Parathyroid adenoma (tissue), 2 donors: ENCODE measurements around the gene CLEC4G.

Experiments
- H2AFZ ChIP-seq: fragments of 300-600 bp; sonication (generic); one replicate; pipeline ENCODE4 v1.7.0; 2017; ENCODE audit warnings: antibody characterized with exemption, mild to moderate bottlenecking
- H3K27ac ChIP-seq: fragments of 300-600 bp; sonication (generic); one replicate; pipeline ENCODE4 v1.7.0; 2017
- H3K27me3 ChIP-seq: fragments of 300-600 bp; sonication (generic); one replicate; pipeline ENCODE4 v1.7.0; 2017; ENCODE audit warnings: low read length; ENCODE audit not compliant: control insufficient read depth, insufficient read depth
- H3K36me3 ChIP-seq: fragments of 300-600 bp; sonication (generic); one replicate; pipeline ENCODE4 v1.7.0; 2017; ENCODE audit warnings: low read length; ENCODE audit not compliant: control insufficient read depth, insufficient read depth
- H3K4me1 ChIP-seq: fragments of 300-600 bp; sonication (generic); one replicate; pipeline ENCODE4 v1.7.0; 2017; ENCODE audit warnings: control low read depth
- H3K4me2 ChIP-seq: fragments of 300-600 bp; sonication (generic); one replicate; pipeline ENCODE4 v1.7.0; 2017; ENCODE audit warnings: low read length
- H3K4me3 ChIP-seq: fragments of 300-600 bp; sonication (generic); one replicate; pipeline ENCODE4 v1.7.0; 2017; ENCODE audit warnings: low read depth, low read length
- H3K79me2 ChIP-seq: fragments of 300-600 bp; sonication (generic); one replicate; pipeline ENCODE4 v1.7.0; 2017; ENCODE audit warnings: control low read depth
- H3K9ac ChIP-seq: fragments of 300-600 bp; sonication (generic); one replicate; pipeline ENCODE4 v1.7.0; 2017; ENCODE audit warnings: mild to moderate bottlenecking
- H3K9me3 ChIP-seq: fragments of 300-600 bp; sonication (generic); one replicate; pipeline ENCODE4 v1.7.0; 2017; ENCODE audit warnings: low read length; ENCODE audit not compliant: control insufficient read depth
- TF ChIP-seq, protein P1 (sequence below): fragments of 300-600 bp; sonication (generic); IDR thresholded peaks from one replicate; pipeline ENCODE4 v1.7.0; 2017; ENCODE audit warnings: antibody characterized with exemption, mild to moderate bottlenecking
- donor health status: primary hyperparathyroidism.

CLEC4G gene

DNA sequence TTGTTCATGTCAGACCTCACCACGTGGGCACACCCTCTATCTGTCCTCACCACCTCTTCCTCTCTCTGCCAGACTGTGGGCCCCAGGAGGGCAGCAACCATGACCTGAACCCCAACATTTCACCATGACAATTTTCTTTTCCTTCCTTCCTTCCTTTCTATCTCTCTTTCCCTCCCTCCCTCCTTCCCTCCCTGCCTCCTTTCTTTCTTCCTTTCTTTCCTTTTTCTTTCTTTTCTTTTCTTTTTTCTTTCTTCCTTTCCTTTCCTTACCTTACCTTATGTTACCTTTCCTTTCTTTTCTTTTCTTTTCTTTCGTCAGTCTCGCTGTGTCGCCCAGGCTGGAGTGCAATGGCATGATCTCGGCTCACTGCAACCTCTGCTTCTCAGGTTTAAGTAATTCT lies 21.3 kb downstream of the CLEC4G start:
- Histone ChIP-seq H3K4me1 (no peaks in the 10 kb centered on the region), H3K4me2 (no peak overlapping the region), H2AFZ (no peak overlapping the region), H3K27me3 (no peaks in the 10 kb centered on the region), H3K79me2 (no peaks in the 10 kb centered on the region), H3K36me3 (no peaks in the 10 kb centered on the region), H3K9ac (no peak overlapping the region), H3K9me3 (no peaks in the 10 kb centered on the region), H3K27ac (no peak overlapping the region), H3K4me3 (no peak overlapping the region)
- TF ChIP-seq, protein P1, sequence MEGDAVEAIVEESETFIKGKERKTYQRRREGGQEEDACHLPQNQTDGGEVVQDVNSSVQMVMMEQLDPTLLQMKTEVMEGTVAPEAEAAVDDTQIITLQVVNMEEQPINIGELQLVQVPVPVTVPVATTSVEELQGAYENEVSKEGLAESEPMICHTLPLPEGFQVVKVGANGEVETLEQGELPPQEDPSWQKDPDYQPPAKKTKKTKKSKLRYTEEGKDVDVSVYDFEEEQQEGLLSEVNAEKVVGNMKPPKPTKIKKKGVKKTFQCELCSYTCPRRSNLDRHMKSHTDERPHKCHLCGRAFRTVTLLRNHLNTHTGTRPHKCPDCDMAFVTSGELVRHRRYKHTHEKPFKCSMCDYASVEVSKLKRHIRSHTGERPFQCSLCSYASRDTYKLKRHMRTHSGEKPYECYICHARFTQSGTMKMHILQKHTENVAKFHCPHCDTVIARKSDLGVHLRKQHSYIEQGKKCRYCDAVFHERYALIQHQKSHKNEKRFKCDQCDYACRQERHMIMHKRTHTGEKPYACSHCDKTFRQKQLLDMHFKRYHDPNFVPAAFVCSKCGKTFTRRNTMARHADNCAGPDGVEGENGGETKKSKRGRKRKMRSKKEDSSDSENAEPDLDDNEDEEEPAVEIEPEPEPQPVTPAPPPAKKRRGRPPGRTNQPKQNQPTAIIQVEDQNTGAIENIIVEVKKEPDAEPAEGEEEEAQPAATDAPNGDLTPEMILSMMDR: no peak

DNA sequence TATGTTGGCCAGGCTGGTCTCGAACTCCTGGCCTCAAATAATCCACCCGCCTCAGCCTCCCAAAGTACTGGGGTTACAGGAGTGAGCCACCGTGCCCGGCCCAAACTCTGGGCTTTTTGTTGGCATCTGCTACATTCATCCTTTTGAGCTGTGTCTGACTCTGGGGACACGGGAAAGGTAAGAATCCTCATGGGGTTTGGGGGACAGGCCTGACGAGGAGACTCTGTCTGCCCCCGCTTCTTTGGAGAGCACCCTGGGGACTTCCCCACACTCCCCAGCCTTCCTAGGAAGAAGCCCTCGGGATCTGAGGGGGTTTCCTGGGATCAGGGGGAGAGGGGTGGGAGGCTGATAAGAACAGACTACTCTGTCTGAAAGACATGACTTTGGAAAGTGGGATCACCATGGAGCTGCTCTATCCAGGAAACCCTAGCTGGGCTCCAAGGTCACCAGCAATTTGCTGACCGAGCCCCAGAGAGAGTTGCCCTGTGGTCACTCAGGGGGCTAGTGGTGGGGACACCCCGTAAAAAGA lies 21.9 kb downstream of the CLEC4G start:
- no peaks in the 10 kb centered on the region for H3K27me3 ChIP-seq

DNA sequence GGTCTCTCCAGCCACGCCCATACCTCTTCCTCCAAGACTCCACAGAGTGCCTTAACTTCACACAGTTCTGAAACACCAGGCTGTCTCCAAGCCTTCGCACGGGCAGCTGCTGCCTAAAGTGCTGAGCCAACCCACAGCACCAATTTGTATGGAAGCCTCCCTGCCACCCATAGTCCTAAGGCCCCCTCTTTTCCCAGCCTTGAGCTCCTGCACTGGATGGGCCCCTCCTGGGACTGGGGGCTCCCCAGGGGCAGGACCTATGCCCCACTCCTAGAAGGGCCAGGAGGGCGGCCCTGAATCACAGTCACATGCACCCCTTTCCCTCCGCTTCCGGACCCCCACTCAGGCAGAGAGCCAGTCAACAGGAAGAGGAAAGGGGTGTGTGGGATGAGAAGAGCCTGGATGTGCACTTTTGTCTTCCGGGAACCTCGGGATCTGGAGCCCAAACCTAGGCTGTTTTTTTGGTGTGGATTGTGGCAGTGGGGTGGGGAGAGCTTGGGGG lies 24.9 kb downstream of the CLEC4G start:
- Histone ChIP-seq H3K36me3 (no peaks in the 10 kb centered on the region), H3K9me3 (no peaks in the 10 kb centered on the region), H3K27ac (no peak overlapping the region), H3K4me3 (no peak overlapping the region), H2AFZ (no peak overlapping the region), H3K27me3 (no peaks in the 10 kb centered on the region), H3K79me2 (no peaks in the 10 kb centered on the region), H3K4me2 (no peak overlapping the region), H3K4me1 (no peaks in the 10 kb centered on the region), H3K9ac (no peak overlapping the region)
- TF ChIP-seq, protein P1: no peak

More for the DNA sequence above, 21.9 kb downstream of the CLEC4G start:
- H2AFZ ChIP-seq: no peak overlapping the region
- no peaks in the 10 kb centered on the region for H3K4me1 ChIP-seq
- H3K79me2 ChIP-seq: no peaks in the 10 kb centered on the region
- H3K4me2 ChIP-seq: no peak overlapping the region
- TF ChIP-seq, protein P1: no peak
- H3K27ac ChIP-seq: no peak overlapping the region
- H3K9me3 ChIP-seq: no peaks in the 10 kb centered on the region
- H3K36me3 ChIP-seq: no peaks in the 10 kb centered on the region
- H3K9ac ChIP-seq: no peak overlapping the region
- no peak overlapping the region for H3K4me3 ChIP-seq

DNA sequence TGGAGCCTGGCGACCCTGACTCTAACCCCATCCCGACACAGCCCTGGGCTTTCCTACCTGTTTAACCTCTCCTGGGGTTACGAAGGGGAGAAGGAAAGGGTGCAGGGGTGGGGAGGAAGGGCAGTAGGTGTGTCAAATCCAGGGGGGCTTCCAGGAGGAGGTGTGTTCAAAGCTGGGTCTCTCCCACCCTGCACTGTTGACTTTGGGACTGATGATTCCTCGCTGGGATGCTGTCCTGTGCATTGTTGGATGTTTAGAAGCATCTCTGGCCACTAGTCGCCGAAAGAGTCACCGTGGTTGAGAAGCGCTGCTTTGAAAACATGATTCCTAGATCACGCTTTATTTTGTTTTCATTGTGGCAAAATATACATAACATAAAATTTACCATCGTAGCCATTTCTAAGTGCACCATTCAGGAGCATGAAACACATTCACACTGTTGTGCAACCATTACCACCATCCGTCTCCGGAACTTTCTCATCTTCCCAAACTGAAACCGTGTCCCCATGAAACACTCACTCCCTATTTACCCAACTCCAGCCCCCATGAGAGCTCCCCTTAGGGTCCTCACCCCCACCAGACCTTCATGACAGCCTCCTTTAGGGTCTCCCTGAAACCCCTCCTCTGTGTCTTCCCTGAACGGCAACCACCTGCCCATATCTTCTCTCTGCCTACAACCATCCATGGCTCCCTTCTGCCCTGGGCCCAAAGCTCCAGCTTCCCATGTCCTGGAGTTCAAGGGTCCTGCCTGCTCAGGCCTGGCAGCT lies 25.5 kb downstream of the CLEC4G start:
- no peaks in the 10 kb centered on the region for H3K79me2 ChIP-seq
- H2AFZ ChIP-seq: no peak overlapping the region
- no peaks in the 10 kb centered on the region for H3K4me1 ChIP-seq
- H3K4me3 ChIP-seq: no peak overlapping the region
- H3K27me3 ChIP-seq: no peaks in the 10 kb centered on the region
- H3K27ac ChIP-seq: no peak overlapping the region
- TF ChIP-seq, protein P1: no peak
- H3K9me3 ChIP-seq: no peaks in the 10 kb centered on the region
- H3K4me2 ChIP-seq: no peak overlapping the region
- no peak overlapping the region for H3K9ac ChIP-seq
- no peaks in the 10 kb centered on the region for H3K36me3 ChIP-seq
